Upper lobe of left lung (tissue), 6 donors: Measurements from ENCODE around the gene CCDC47. TPM values are rescaled to one million over a fixed set of nuclear protein-coding genes. Genes with fewer than 3 reads are reported as not detected.

Source experiments
- ATAC-seq, 2 donors: fragments of 200-7000 bp; cut with Tn5 transposase; one replicate each; pipeline ENCODE4 v1.9.1; 2022; ENCODE audit warnings: mild to moderate bottlenecking in 2 of 2, moderate library complexity in 2 of 2; ENCODE audit not compliant: low FRiP score in 2 of 2
- DNase-seq, 2 donors: peaks; one replicate each; pipeline ENCODE4 v3.0.0-alpha.2; 2019 to 2020
- H3K27ac ChIP-seq, 4 donors: fragments of 200-600 bp; sonication (generic); one replicate each; pipeline ENCODE4 v1.5.1; 2016 to 2019
- H3K27me3 ChIP-seq, 4 donors: fragments of 200-600 bp; sonication (generic); one replicate each; pipeline ENCODE4 v1.5.1; 2017 to 2019
- H3K36me3 ChIP-seq, 4 donors: fragments of 200-600 bp; sonication (generic); one replicate each; pipeline ENCODE4 v1.5.1; 2016 to 2019
- H3K4me1 ChIP-seq, 4 donors: fragments of 200-600 bp; sonication (generic); one replicate each; pipeline ENCODE4 v1.5.1; 2018 to 2019
- H3K4me3 ChIP-seq, 4 donors: fragments of 200-600 bp; sonication (generic); one replicate each; pipeline ENCODE4 v1.5.1; 2017 to 2019; ENCODE audit warnings: mild to moderate bottlenecking in 2 of 4, moderate library complexity in 1 of 4
- H3K9me3 ChIP-seq, 4 donors: fragments of 200-600 bp; sonication (generic); one replicate each; pipeline ENCODE4 v1.5.1; 2018 to 2019
- EP300 ChIP-seq, 4 donors: sonication (generic); formaldehyde crosslinking; IDR thresholded peaks; one replicate each; pipeline ENCODE4 v1.5.1; 2017; ENCODE audit warnings: antibody characterized with exemption in 4 of 4, control low read depth in 2 of 4
- POLR2A ChIP-seq, 4 donors: fragments of 450-650 bp; IDR thresholded peaks; one replicate each; pipeline ENCODE4 v1.5.1; 2016 to 2017; ENCODE audit warnings: antibody characterized with exemption in 4 of 4, mild to moderate bottlenecking in 2 of 4
- POLR2AphosphoS5 ChIP-seq, 2 donors: sonication (generic); formaldehyde crosslinking; IDR thresholded peaks; one replicate each; pipeline ENCODE4 v1.5.1; 2017; ENCODE audit warnings: antibody characterized with exemption in 2 of 2
- WGBS, 2 donors: methylation state at CpG; one replicate each; pipeline ENCODE4 v1.1.5; 2017 to 2018; 5-methylcytosine and 5-hydroxymethylcytosine counted together
- total RNA-seq, 6 donors: library from RNA; depleted of rRNA in 4 of 6; stranded (reverse); fragments of >200 nt in 4 of 6; gene quantifications; one replicate each; pipeline versions ENCODE4 v1.1.0 to v1.2.1, GENCODE V29; 2016 to 2021
- TF ChIP-seq, protein P1 (sequence below), 6 experiments: fragments of 450-650 bp in 4 of 6; fragments of 200-600 bp in 2 of 6; sonication (generic) in 2 of 6; IDR thresholded peaks; one replicate each; pipeline ENCODE4 v1.5.1; 2016 to 2019; ENCODE audit warnings: antibody characterized with exemption in 6 of 6
- donor health status: DM: no; HTN: no; CAD: no; lungs with moderate emphysema.
- donor health status: DM: no; HTN: yes; CAD: no; lungs with severe emphysema.

CCDC47 gene
- total RNA-seq, 6 donors from 2014 or later: 65.9 to 118 (median 92.9) TPM

GRCh38 chr17:63702721-63703015, 70.7 kb downstream of the CCDC47 start:
- TF ChIP-seq, protein P1, sequence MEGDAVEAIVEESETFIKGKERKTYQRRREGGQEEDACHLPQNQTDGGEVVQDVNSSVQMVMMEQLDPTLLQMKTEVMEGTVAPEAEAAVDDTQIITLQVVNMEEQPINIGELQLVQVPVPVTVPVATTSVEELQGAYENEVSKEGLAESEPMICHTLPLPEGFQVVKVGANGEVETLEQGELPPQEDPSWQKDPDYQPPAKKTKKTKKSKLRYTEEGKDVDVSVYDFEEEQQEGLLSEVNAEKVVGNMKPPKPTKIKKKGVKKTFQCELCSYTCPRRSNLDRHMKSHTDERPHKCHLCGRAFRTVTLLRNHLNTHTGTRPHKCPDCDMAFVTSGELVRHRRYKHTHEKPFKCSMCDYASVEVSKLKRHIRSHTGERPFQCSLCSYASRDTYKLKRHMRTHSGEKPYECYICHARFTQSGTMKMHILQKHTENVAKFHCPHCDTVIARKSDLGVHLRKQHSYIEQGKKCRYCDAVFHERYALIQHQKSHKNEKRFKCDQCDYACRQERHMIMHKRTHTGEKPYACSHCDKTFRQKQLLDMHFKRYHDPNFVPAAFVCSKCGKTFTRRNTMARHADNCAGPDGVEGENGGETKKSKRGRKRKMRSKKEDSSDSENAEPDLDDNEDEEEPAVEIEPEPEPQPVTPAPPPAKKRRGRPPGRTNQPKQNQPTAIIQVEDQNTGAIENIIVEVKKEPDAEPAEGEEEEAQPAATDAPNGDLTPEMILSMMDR (IDR thresholded peaks at IDR 0.05): no peak
- TF ChIP-seq EP300 (IDR thresholded peaks at IDR 0.05): no peak
- no peak for TF ChIP-seq POLR2AphosphoS5 (IDR thresholded peaks at IDR 0.05)
- TF ChIP-seq POLR2A (IDR thresholded peaks at IDR 0.05): no peak
- WGBS, 2 donors: 86 to 90% methylated on average over 6 of the region's 6 CpGs
- no peak for ATAC-seq
- Histone ChIP-seq H3K9me3 (no peaks in the 10 kb centered on the region), H3K36me3 (peaks cover 0 to 43% (median 24%) of the 10 kb centered on the region in 4 donors), H3K4me3 (no peak overlapping the region), H3K4me1 (peaks cover 35 to 63% (median 38%) of the 10 kb centered on the region in 4 donors), H3K27me3 (no peaks in the 10 kb centered on the region), H3K27ac (peak overlapping the region in 2 of 4 donors; percentile 88 to 92)
- DNase-seq: no peak

DNA sequence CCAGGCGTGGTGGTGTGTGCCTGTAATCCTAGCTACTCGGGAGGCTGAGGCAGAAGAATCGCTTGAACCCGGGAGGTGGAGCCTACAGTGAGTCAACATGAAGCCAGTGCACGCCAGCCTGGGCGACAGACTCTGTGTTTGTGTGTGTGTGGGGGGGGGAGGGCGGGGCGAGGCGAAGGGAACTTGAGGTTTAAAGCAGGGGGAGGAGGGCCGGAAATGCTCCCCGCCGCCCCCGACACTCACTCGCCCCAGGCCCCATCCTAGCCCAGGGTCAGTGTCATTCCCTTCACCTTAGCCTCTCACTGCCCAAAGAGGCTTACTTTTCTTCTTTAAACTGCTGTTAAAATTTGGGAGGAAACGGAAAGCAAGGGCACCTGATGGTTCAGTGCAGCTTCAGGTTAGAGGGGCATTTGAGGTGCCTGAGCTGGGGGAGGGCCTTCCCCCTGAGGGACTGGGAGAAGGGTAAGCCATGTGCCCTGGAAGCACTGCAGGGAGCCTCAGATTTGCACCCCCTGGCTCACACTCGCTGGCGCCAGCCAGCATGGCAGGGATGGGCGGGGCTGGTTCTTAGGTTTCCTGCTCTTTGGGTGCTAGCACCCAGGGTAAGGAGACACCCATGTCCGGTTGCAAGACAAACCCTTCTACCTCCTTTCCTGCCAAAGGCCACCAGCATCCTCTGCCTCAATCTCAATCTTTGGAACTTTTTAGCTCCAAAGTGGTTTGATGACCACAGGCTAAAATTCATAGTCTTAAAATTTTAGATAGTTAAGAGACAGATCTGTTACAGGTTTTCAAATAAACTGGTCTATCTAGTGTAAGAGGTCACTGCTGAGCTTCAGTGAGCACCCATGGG, 71.3 kb downstream of the CCDC47 start:
- Histone ChIP-seq H3K4me1 (peaks cover 41 to 69% (median 44%) of the 10 kb centered on the region in 4 donors), H3K4me3 (peak overlapping the region in 3 of 4 donors; percentile 16 to 86 (median 76)), H3K36me3 (peaks cover 0 to 39% (median 24%) of the 10 kb centered on the region in 4 donors), H3K27ac (peak overlapping the region; percentile 88 to 92 (median 90)), H3K9me3 (no peaks in the 10 kb centered on the region), H3K27me3 (no peaks in the 10 kb centered on the region)
- TF ChIP-seq, protein P1 (IDR thresholded peaks at IDR 0.05): no peak
- TF ChIP-seq POLR2AphosphoS5 (IDR thresholded peaks at IDR 0.05) (no peak), POLR2A (IDR thresholded peaks at IDR 0.05) (no peak), EP300 (IDR thresholded peaks at IDR 0.05) (no peak)
- peak; percentile 74 to 78 for DNase-seq
- no peak for ATAC-seq
- WGBS, 2 donors: 49 to 59% methylated on average over 11 to 19 of the region's 19 CpGs

DNA sequence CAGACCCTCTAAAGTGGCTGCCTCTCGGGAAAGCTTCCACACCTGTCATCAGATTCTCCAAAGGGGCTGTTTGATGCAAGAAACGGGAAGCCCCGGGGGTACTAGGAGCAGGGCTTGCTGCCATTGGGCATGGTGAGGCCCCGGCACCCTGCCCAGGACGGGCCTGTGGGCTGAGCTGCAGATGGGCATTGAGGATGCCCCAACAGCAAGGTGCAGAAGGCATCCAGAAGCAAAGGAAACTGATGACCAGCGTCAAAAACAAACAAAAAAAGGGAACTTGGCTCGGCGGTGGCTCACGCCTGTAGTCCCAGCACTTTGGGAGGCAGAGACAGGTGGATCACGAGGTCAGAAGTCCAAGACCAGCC, 72.0 kb downstream of the CCDC47 start:
- DNase-seq (peak in 1 of 2 donors; percentile 75), ATAC-seq (no peak)
- Histone ChIP-seq H3K4me3 (peak overlapping the region in 3 of 4 donors; percentile 72 to 86 (median 76)), H3K27ac (peak overlapping the region; percentile 88 to 92 (median 90)), H3K36me3 (peaks cover 0 to 32% (median 21%) of the 10 kb centered on the region in 4 donors), H3K27me3 (no peaks in the 10 kb centered on the region), H3K4me1 (peaks cover 40 to 73% (median 44%) of the 10 kb centered on the region in 4 donors), H3K9me3 (no peaks in the 10 kb centered on the region)
- TF ChIP-seq POLR2A (IDR thresholded peaks at IDR 0.05) (no peak), EP300 (IDR thresholded peaks at IDR 0.05) (no peak), POLR2AphosphoS5 (IDR thresholded peaks at IDR 0.05) (no peak)
- TF ChIP-seq, protein P1 (IDR thresholded peaks at IDR 0.05): no peak
- 40 to 64% methylated on average over 9 to 10 of the region's 10 CpGs for WGBS, 2 donors

GRCh38 chr17:63700528-63701455, 72.6 kb downstream of the CCDC47 start:
- ATAC-seq: peak in 1 of 2 donors; percentile 39
- peak; percentile 50 to 89 for DNase-seq
- H3K4me3 ChIP-seq: peak overlapping the region; percentile 42 to 86 (median 74)

More at GRCh38 chr17:63700528-63701455, 72.6 kb downstream of the CCDC47 start:
- TF ChIP-seq EP300 (IDR thresholded peaks at IDR 0.05) (peak in 2 of 4 donors; percentile 18 to 56), POLR2AphosphoS5 (IDR thresholded peaks at IDR 0.05) (peak in 1 of 2 donors; percentile 90), POLR2A (IDR thresholded peaks at IDR 0.05) (no peak)
- TF ChIP-seq, protein P1 (IDR thresholded peaks at IDR 0.05): peak in 4 of 6 experiments; percentile 29 to 41 (median 32)
- Histone ChIP-seq H3K4me1 (peaks cover 38 to 67% (median 44%) of the 10 kb centered on the region in 4 donors), H3K27me3 (no peaks in the 10 kb centered on the region), H3K27ac (peak overlapping the region; percentile 88 to 92 (median 90)), H3K36me3 (peaks cover 0 to 30% (median 18%) of the 10 kb centered on the region in 4 donors), H3K9me3 (no peaks in the 10 kb centered on the region)
- WGBS, 2 donors: 10% methylated on average over 42 of the region's 88 CpGs; no CpG with 5 or more reads in 1 of the 2 donors
